ENCODE measurements around the gene CHCHD10. TPM values are rescaled to one million over a fixed set of nuclear protein-coding genes. Genes with fewer than 3 reads are reported as not detected.
A peak's percentile ranks its signal among the peaks of the same experiment; 100 is the strongest.

Gene CHCHD10
- total and polyA plus RNA-seq, 2 of the 13 experiments (the other 11 are each of a cell fraction or from before 2014, with no cell fraction given), result 37.0 to 62.8 TPM

GRCh38 chr22:23767673-23768548, at the start of gene CHCHD10 (continued):
- TF ChIP-seq KLF12 (CRISPR knock-in tag; IDR thresholded peaks at IDR 0.05; ENCODE audit: borderline replicate concordance) (no peak), HNF1A (IDR thresholded peaks at IDR 0.05; ENCODE audit: low read depth) (no peak), HNF1A (CRISPR knock-in tag; IDR thresholded peaks at IDR 0.05; ENCODE audit: borderline replicate concordance) (peak; percentile 70; the same call in 1 of the 2 replicates), ZBTB38 (CRISPR knock-in tag; IDR thresholded peaks at IDR 0.05) (peak; percentile 50; the same call in 1 of the 2 replicates), GPN1 (CRISPR knock-in tag; IDR thresholded peaks at IDR 0.05; ENCODE audit: borderline replicate concordance) (no peak), MXI1 (IDR thresholded peaks at IDR 0.05; ENCODE audit: borderline replicate concordance, low read depth, low read length) (peak; percentile 73; the same call in 2 of the 3 replicates), FOXO4 (CRISPR knock-in tag; conservative IDR thresholded peaks at IDR 0.05) (no peak), ZNF274 (CRISPR knock-in tag; IDR thresholded peaks at IDR 0.05) (no peak; the same call in 1 of the 2 replicates), ZNF598 (CRISPR knock-in tag; IDR thresholded peaks at IDR 0.05; ENCODE audit: borderline replicate concordance) (peak; percentile 35; the same call in 1 of the 2 replicates), ZBTB3 (CRISPR knock-in tag; IDR thresholded peaks at IDR 0.05; ENCODE audit: borderline replicate concordance, low read depth) (peak; percentile 81; the same call in 1 of the 2 replicates), AGO1 (IDR thresholded peaks at IDR 0.05; ENCODE audit: low read depth, low read length, poor library complexity, severe bottlenecking) (no peak), PCBP1 (IDR thresholded peaks at IDR 0.05; ENCODE audit: borderline replicate concordance, low read depth, low read length) (peak; percentile 81; the same call in 1 of the 2 replicates), NFYB (CRISPR knock-in tag; IDR thresholded peaks at IDR 0.05) (no peak), MIER2 (CRISPR knock-in tag; IDR thresholded peaks at IDR 0.05) (no peak), ZNF333 (CRISPR knock-in tag; IDR thresholded peaks at IDR 0.05; ENCODE audit: borderline replicate concordance) (no peak), MIXL1 (CRISPR knock-in tag; IDR thresholded peaks at IDR 0.05) (no peak; the same call in 1 of the 2 replicates), DRAP1 (CRISPR knock-in tag; IDR thresholded peaks at IDR 0.05) (peak; percentile 78)
- TF ChIP-seq, protein P1, sequence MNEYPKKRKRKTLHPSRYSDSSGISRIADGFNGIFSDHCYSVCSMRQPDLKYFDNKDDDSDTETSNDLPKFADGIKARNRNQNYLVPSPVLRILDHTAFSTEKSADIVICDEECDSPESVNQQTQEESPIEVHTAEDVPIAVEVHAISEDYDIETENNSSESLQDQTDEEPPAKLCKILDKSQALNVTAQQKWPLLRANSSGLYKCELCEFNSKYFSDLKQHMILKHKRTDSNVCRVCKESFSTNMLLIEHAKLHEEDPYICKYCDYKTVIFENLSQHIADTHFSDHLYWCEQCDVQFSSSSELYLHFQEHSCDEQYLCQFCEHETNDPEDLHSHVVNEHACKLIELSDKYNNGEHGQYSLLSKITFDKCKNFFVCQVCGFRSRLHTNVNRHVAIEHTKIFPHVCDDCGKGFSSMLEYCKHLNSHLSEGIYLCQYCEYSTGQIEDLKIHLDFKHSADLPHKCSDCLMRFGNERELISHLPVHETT (CRISPR knock-in tag; conservative IDR thresholded peaks at IDR 0.05), result no peak; the same call in 1 of the 2 replicates
- TF ChIP-seq, protein P2, sequence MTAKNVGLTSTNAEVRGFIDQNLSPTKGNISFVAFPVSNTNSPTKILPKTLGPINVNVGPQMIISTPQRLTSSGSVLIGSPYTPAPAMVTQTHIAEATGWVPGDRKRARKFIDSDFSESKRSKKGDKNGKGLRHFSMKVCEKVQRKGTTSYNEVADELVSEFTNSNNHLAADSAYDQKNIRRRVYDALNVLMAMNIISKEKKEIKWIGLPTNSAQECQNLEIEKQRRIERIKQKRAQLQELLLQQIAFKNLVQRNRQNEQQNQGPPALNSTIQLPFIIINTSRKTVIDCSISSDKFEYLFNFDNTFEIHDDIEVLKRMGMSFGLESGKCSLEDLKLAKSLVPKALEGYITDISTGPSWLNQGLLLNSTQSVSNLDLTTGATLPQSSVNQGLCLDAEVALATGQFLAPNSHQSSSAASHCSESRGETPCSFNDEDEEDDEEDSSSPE (CRISPR knock-in tag; IDR thresholded peaks at IDR 0.05), result peak; percentile 29; the same call in 1 of the 2 replicates
